K562 (cell line): ENCODE results near the gene PAX5. TPM values are rescaled to one million over a fixed set of nuclear protein-coding genes. Genes with fewer than 3 reads are reported as not detected.

Source experiments
- CREB1 ChIP-seq, 2 experiments: sonication (generic) in 1 of 2; formaldehyde crosslinking in 1 of 2; IDR thresholded peaks; 2 replicates each; pipeline versions ENCODE4 v1.6.1 to v1.8.0; 2012 to 2022; ENCODE audit warnings: inconsistent platforms in 1 of 2, mild to moderate bottlenecking in 1 of 2, missing genetic modification reagents in 1 of 2, moderate library complexity in 1 of 2
- ERF ChIP-seq: fragments of 450-650 bp; formaldehyde crosslinking; IDR thresholded peaks from 2 replicates; pipeline ENCODE4 v1.4.0; 2020; ENCODE audit warnings: mild to moderate bottlenecking, mixed read lengths
- HLTF ChIP-seq: fragments of 450-650 bp; IDR thresholded peaks from 2 replicates; pipeline ENCODE4 v1.6.1; 2016
- MEF2A ChIP-seq: IDR thresholded peaks from 2 replicates; pipeline ENCODE4 v1.6.1; 2011; ENCODE audit warnings: low read depth, mild to moderate bottlenecking, low read length, moderate library complexity; ENCODE audit not compliant: control insufficient read depth
- NCOA1 ChIP-seq: fragments of 450-650 bp; IDR thresholded peaks from 2 replicates; pipeline ENCODE4 v1.6.1; 2016; ENCODE audit warnings: low read depth
- PTBP1 ChIP-seq: fragments of 200-400 bp; formaldehyde crosslinking; IDR thresholded peaks from 2 replicates; pipeline ENCODE4 v1.6.1; 2017; ENCODE audit warnings: low read depth, low read length
- STAG1 ChIP-seq: sonication (generic); formaldehyde crosslinking; IDR thresholded peaks from 2 replicates; pipeline ENCODE4 v1.5.0; 2020; ENCODE audit warnings: missing genetic modification reagents, borderline replicate concordance
- ZNF12 ChIP-seq: sonication (generic); formaldehyde crosslinking; IDR thresholded peaks from 2 replicates; pipeline ENCODE4 v1.4.0; 2020; ENCODE audit warnings: mild to moderate bottlenecking, missing genetic modification reagents
- ZNF609 ChIP-seq: sonication (generic); formaldehyde crosslinking; IDR thresholded peaks from 2 replicates; pipeline ENCODE4 v1.8.1; 2023; ENCODE audit warnings: missing genetic modification reagents, mild to moderate bottlenecking, borderline replicate concordance
- polyA plus RNA-seq, 8 experiments: library from polyadenylated mRNA; depleted of rRNA in 4 of 8; stranded (reverse) in 5 of 8; unstranded in 3 of 8; fragments of >200 nt; fragmentation: Nextera tagmentation in 2 of 8; fragmentation: Illumina TruSeq in 1 of 8; extraction: Ambion mirVana in 2 of 8; extraction: Trizol in 1 of 8; gene quantifications; 2 replicates each; pipeline versions ENCODE4 v1.2.1 to v1.2.3, GENCODE V29; 2011 to 2014; ENCODE audit warnings: inconsistent platforms in 1 of 8, missing spikeins in 1 of 8
- total RNA-seq, 7 experiments: library from RNA; depleted of rRNA in 6 of 7; stranded (reverse); fragments of >200 nt in 6 of 7; fragmentation: Illumina TruSeq in 2 of 7; extraction: Trizol in 2 of 7; gene quantifications; 2 replicates each; pipeline versions ENCODE4 v1.2.1 to v1.2.3, GENCODE V29; 2011 to 2021; ENCODE audit warnings: low replicate concordance in 1 of 7
- TF ChIP-seq, protein P1 (sequence below): sonication (generic); formaldehyde crosslinking; IDR thresholded peaks from 2 replicates; pipeline ENCODE4 v1.8.1; 2023; ENCODE audit warnings: mild to moderate bottlenecking, missing genetic modification reagents
- TF ChIP-seq, protein P2 (sequence below), 2 experiments: fragments of 200-800 bp in 1 of 2; sonication (Bioruptor generic) in 1 of 2; sonication (generic) in 1 of 2; formaldehyde crosslinking in 1 of 2; IDR thresholded peaks in 1 of 2; conservative IDR thresholded peaks in 1 of 2; 2 replicates each; pipeline versions ENCODE4 v1.5.0 to v1.6.1; 2016 to 2020; ENCODE audit warnings: missing compliant biosample characterization in 1 of 2, missing genetic modification characterization in 1 of 2, missing genetic modification reagents in 1 of 2

Gene PAX5
- total and polyA plus RNA-seq, 9 of the 15 experiments (the other 6 are each of a cell fraction or from before 2014, with no cell fraction given), result 0.03 to 0.09 TPM; not detected in 7

GRCh38 chr9:36991516-36992134 lies 42.4 kb downstream of the PAX5 start (continued):
- TF ChIP-seq ZNF609 (no peak), PTBP1 (no peak), MEF2A (no peak), ERF (CRISPR knock-in tag) (no peak), CREB1 (IDR thresholded peaks at IDR 0.05) (no peak), CREB1 (CRISPR knock-in tag; IDR thresholded peaks at IDR 0.05) (no peak), NCOA1 (no peak), STAG1 (peak; percentile 52; the same call in 1 of the 2 replicates), ZNF12 (CRISPR knock-in tag) (no peak), HLTF (no peak)
- TF ChIP-seq, protein P1, sequence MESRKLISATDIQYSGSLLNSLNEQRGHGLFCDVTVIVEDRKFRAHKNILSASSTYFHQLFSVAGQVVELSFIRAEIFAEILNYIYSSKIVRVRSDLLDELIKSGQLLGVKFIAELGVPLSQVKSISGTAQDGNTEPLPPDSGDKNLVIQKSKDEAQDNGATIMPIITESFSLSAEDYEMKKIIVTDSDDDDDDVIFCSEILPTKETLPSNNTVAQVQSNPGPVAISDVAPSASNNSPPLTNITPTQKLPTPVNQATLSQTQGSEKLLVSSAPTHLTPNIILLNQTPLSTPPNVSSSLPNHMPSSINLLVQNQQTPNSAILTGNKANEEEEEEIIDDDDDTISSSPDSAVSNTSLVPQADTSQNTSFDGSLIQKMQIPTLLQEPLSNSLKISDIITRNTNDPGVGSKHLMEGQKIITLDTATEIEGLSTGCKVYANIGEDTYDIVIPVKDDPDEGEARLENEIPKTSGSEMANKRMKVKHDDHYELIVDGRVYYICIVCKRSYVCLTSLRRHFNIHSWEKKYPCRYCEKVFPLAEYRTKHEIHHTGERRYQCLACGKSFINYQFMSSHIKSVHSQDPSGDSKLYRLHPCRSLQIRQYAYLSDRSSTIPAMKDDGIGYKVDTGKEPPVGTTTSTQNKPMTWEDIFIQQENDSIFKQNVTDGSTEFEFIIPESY (CRISPR knock-in tag), result no peak
- TF ChIP-seq, protein P2, sequence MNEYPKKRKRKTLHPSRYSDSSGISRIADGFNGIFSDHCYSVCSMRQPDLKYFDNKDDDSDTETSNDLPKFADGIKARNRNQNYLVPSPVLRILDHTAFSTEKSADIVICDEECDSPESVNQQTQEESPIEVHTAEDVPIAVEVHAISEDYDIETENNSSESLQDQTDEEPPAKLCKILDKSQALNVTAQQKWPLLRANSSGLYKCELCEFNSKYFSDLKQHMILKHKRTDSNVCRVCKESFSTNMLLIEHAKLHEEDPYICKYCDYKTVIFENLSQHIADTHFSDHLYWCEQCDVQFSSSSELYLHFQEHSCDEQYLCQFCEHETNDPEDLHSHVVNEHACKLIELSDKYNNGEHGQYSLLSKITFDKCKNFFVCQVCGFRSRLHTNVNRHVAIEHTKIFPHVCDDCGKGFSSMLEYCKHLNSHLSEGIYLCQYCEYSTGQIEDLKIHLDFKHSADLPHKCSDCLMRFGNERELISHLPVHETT (CRISPR knock-in tag; conservative IDR thresholded peaks at IDR 0.05 in 1 of 2, IDR thresholded peaks at IDR 0.05 in 1 of 2), result no peak
